Tibial artery (tissue), 4 donors: ENCODE measurements around the gene OPRL1.

ENCODE experiments used
- DNase-seq, 2 donors: peaks; one replicate each; pipeline ENCODE4 v3.0.0-alpha.2; 2019
- H3K27ac ChIP-seq, 2 donors: fragments of 200-600 bp; sonication (generic) in 1 of 2; 1 replicate in 1 of 2; 2 replicates in 1 of 2; pipeline ENCODE4 v1.5.1; 2018 to 2019; ENCODE audit warnings: mild to moderate bottlenecking in 1 of 2
- H3K27me3 ChIP-seq, 2 donors: fragments of 200-600 bp; sonication (generic) in 1 of 2; one replicate each; pipeline versions ENCODE4 v1.5.1 to v1.6.0; 2016 to 2019
- H3K36me3 ChIP-seq, 3 donors: fragments of 200-600 bp; sonication (generic) in 2 of 3; one replicate each; pipeline ENCODE4 v1.5.1; 2016 to 2019; ENCODE audit warnings: mild to moderate bottlenecking in 2 of 3
- H3K4me1 ChIP-seq, 4 donors: fragments of 200-600 bp; sonication (generic) in 2 of 4; 1 replicate in 3 of 4; 2 replicates in 1 of 4; pipeline ENCODE4 v1.5.1; 2016 to 2019
- H3K4me3 ChIP-seq, 2 donors: fragments of 200-600 bp; sonication (generic) in 1 of 2; 1 replicate in 1 of 2; 2 replicates in 1 of 2; pipeline ENCODE4 v1.5.1; 2018 to 2019; ENCODE audit warnings: mild to moderate bottlenecking in 2 of 2
- H3K9me3 ChIP-seq, 3 donors: fragments of 200-600 bp; sonication (generic) in 1 of 3; one replicate each; pipeline ENCODE4 v1.5.1; 2016 to 2019
- intact Hi-C: fragments of 100-400 bp; cut with DNase I; formaldehyde crosslinking; loops from one replicate; pipeline ENCODE4 v1.15.0; 2023; ENCODE audit warnings: low total_unique reads
- TF ChIP-seq, protein P1 (sequence below), 2 experiments: fragments of 200-600 bp in 1 of 2; fragments of 450-650 bp in 1 of 2; IDR thresholded peaks; one replicate each; pipeline ENCODE4 v1.5.1; 2017 to 2019; ENCODE audit warnings: antibody characterized with exemption in 2 of 2, mild to moderate bottlenecking in 1 of 2, moderate library complexity in 1 of 2

OPRL1 gene

DNA sequence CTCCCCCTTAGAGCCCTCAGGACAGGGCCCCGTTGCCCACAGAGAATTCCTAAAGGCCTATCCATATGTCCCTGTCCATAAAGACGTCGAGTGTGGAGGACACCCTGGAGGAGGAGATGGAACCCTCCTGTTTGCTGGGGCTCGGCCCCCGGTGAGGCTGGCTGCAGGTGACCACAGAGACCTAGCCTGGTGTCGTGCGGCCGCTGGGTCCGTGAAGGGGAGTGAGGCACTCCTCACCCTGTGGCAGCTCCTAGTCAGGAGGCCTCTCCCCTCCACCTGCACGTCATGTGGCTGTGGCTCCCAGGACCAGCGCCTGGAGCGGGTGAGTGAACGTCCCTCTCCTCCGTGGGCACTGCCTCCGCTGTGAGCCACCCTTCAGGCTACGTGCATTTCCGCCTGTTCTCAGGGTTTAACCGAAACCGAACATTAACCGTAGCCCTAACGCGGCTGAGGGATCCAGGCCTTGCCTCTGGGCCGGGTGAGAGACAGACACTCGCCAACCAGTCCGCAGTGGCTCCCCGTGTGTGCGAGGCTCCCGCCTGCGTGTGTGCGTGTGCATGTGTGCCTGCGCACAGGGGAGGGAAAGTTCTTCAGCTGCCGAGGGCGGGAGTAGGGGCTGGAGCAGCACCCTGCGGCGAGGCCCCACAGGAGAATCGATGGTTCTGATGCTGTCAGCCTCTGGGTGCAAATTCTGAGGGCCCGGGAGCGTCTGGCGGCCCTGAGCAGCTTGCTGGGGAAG lies 22.8 kb upstream of the OPRL1 start:
- DNase-seq: no peak
- Histone ChIP-seq H3K36me3 (no peaks in the 10 kb centered on the region), H3K4me1 (peaks cover 0 to 8% (median under 1%) of the 10 kb centered on the region in 4 donors), H3K27ac (no peak overlapping the region), H3K9me3 (no peaks in the 10 kb centered on the region), H3K27me3 (peaks cover 0 to 66% of the 10 kb centered on the region in 2 donors), H3K4me3 (no peak overlapping the region)
- intact Hi-C loops: no loop called here
- TF ChIP-seq, protein P1, sequence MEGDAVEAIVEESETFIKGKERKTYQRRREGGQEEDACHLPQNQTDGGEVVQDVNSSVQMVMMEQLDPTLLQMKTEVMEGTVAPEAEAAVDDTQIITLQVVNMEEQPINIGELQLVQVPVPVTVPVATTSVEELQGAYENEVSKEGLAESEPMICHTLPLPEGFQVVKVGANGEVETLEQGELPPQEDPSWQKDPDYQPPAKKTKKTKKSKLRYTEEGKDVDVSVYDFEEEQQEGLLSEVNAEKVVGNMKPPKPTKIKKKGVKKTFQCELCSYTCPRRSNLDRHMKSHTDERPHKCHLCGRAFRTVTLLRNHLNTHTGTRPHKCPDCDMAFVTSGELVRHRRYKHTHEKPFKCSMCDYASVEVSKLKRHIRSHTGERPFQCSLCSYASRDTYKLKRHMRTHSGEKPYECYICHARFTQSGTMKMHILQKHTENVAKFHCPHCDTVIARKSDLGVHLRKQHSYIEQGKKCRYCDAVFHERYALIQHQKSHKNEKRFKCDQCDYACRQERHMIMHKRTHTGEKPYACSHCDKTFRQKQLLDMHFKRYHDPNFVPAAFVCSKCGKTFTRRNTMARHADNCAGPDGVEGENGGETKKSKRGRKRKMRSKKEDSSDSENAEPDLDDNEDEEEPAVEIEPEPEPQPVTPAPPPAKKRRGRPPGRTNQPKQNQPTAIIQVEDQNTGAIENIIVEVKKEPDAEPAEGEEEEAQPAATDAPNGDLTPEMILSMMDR (IDR thresholded peaks at IDR 0.05): no peak

DNA sequence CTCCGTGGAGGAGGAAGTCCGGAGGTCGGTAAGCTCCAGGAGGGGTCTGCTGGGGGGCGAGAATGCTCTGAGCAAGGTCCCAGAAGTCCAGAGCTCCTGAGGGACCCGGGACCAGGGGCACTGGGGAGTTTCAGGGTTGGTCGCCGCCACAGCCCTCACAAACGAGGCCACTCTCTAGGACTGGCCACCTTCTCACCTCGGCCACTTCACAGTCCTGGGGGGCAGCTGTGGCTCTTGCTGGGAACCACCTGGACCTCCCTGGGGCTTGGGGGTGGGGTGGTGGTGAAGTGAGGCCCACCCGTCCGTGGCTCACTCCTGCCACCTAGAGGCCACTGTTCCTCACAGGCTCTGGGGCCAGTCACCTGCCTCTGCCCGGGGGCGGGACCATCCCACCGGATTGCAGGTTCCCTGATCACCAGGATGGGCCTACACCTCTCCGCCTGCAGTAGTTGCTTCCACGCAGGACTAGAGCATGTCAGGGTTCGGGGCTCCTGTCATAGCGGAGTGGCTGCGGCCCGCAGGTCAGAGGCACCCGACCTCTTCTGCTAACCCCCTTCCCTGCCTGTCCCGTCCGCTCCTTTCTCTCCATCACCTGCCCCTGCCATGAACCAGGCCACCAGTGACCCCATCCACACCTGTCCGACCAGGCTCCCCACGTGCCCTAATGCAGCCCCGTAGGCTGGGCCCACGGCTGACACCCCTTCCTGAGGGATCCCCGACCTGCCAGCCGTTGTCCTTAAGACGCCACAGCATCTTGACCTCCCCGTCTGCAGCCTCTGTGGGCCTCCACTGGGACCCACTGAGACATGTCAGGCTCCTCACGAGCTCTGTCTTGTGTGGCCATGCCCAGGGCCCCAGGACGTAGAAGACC lies 22.0 kb upstream of the OPRL1 start:
- Histone ChIP-seq H3K27ac (no peak overlapping the region), H3K36me3 (no peaks in the 10 kb centered on the region), H3K4me1 (peaks cover 0 to 15% (median 5%) of the 10 kb centered on the region in 4 donors), H3K4me3 (no peak overlapping the region), H3K27me3 (peaks cover 0 to 58% of the 10 kb centered on the region in 2 donors), H3K9me3 (no peaks in the 10 kb centered on the region)
- TF ChIP-seq, protein P1 (IDR thresholded peaks at IDR 0.05): peak; percentile 56 to 69
- DNase-seq: peak in 1 of 2 donors; percentile 57
- intact Hi-C loops: no loop called here

DNA sequence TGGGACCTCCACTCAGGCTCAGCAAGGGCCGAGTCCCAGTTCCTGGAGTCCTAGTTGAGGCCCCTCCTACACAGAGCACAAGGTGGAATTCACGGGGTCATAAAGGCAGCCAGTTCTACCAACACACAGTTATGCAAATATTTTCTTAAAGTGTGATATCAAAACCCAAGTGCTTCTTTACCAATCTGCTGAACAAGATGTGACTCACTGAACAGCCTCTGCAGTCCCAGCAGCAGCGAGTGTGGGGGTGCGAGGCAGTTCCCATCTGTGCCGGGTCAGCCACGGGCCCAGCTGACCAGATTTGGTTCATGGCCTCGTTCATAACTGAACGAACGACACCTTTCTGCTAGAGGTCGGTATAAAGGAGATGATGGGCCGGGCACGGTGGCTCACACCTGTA lies 21.3 kb upstream of the OPRL1 start:
- H3K27me3 ChIP-seq: peaks cover 0 to 51% of the 10 kb centered on the region in 2 donors
- intact Hi-C loops: no loop called here
- no peak overlapping the region for H3K4me3 ChIP-seq
- H3K27ac ChIP-seq: no peak overlapping the region
- H3K36me3 ChIP-seq: no peaks in the 10 kb centered on the region
- TF ChIP-seq, protein P1 (IDR thresholded peaks at IDR 0.05): no peak
- no peak for DNase-seq
- peaks cover 0 to 15% (median 5%) of the 10 kb centered on the region in 4 donors for H3K4me1 ChIP-seq
- no peaks in the 10 kb centered on the region for H3K9me3 ChIP-seq

DNA sequence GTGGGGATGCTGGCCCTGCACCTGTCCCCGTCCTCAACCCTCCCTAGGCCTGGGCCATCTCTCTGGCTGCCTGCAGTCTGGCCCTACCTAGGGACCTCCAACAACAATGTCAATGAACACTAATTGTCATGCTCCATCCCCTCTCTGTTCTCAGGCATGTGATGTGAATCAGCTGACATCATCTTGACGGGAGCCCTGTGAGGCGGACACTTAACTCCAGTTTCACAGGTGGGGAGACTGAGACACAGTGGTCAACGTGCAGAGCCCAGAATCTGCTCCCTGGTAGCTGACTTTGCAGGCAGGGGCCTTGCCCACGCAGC lies 17.6 kb upstream of the OPRL1 start:
- Histone ChIP-seq H3K4me3 (peak overlapping the region; percentile 87 to 90), H3K36me3 (no peaks in the 10 kb centered on the region), H3K27me3 (peaks cover 0 to 14% of the 10 kb centered on the region in 2 donors), H3K4me1 (peaks cover 0 to 32% (median 23%) of the 10 kb centered on the region in 4 donors), H3K9me3 (no peaks in the 10 kb centered on the region), H3K27ac (peak overlapping the region; percentile 87 to 89)
- intact Hi-C loops: no loop called here
- no peak for DNase-seq
- TF ChIP-seq, protein P1 (IDR thresholded peaks at IDR 0.05): no peak

DNA sequence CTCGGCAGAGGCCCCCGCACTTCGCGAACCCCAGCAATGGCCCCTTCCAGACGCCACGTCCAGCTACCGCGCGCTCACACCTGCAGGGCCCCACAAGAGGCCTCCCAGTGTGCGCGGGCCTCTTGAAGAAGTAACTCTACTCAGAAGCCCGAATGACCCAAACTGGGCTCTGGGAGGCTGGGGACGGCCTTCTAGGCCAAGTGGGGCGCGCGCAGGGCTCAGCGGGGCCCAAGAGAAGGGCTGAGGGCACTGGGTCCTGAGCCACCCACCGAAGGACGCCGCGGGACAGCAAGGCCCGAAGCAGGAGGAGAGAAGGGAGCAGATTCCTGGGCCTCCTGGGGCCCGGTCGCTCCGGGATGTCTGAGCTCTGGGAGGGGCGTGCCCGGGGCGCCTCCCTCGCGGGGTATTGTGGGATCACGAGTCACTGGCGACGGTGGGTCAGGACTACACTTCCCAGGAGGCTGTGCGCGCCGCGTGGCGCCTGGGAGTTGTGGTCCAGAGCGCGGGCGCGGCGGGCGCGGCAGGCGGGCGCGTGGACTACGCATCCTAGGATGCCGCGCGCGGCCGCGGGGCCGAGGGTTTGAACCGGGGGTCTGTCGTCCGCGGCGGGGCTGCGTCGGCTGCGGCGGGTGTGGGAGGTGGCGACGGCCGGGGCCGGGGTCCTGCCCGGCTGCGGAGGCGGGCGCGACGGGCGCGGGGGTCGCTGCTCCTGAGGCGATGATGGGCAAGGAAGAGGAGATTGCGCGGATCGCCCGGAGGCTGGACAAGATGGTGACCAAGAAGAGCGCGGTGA lies 17.1 kb upstream of the OPRL1 start, which contains the start of gene TCEA2:
Gene TCEA2 (plus strand): TSS at position 603 of the 793 bp plus-strand sequence. CDS start 115 bp downstream, at position 718.
- Histone ChIP-seq H3K4me3 (peak within 1 kb of the TSS; percentile 87 to 90), H3K36me3 (no peaks in the 10 kb centered on the region), H3K9me3 (no peaks in the 10 kb centered on the region), H3K27ac (peak within 1 kb of the TSS; percentile 87 to 89), H3K4me1 (peaks cover 0 to 32% (median 23%) of the 10 kb centered on the region in 4 donors), H3K27me3 (peaks cover 0 to 8% of the 10 kb centered on the region in 2 donors)
- TF ChIP-seq, protein P1 (IDR thresholded peaks at IDR 0.05): no peak
- intact Hi-C loops: no loop called here
- DNase-seq: peak; percentile 96 to 98
